Measurements from ENCODE around the gene NDUFB4.

DNA sequence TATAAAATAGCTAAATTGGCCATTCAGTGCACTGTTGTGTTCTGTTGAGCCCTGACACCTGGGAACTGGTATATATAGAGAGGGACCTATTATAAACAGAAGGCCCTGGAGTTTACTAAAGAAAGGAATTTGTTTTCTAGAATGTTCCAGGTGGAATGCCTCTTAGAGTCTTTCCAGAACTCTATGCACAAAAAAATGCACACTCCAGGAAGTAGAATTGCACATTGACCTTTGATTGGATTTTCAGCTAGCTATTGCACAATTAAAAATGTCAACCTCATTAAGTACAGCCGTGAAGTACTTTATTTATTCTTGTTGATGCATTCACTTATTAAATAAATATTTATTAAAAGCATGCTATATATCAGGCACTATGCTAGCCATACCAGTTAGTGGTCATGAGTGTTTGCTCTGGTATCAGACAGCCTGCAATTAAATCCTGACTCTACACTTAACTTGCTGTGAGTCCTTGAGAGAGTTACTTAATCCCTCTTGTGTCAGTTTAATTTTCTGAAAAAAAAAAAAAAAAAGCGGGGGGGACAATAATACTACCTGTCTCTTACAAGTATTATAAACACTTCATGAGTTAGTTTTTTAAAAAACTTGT is 40.8 kb downstream of the NDUFB4 start:
- TF ChIP-seq EZH2 (IDR thresholded peaks at IDR 0.05) (no peak), POLR2AphosphoS5 (IDR thresholded peaks at IDR 0.05; ENCODE audit: borderline replicate concordance, low read depth, low read length) (no peak)

Data from SK-N-MC (cell line).